H1 (cell line): ENCODE measurements around the gene CCDC192. TPM values are rescaled to one million over a fixed set of nuclear protein-coding genes. Genes with fewer than 3 reads are reported as not detected.

Source experiments
- CTCF ChIA-PET: fragments of 300-600 bp; sonication (Branson Sonifier 250); formaldehyde crosslinking; loops from one replicate; lab custom pipeline; 2021; ENCODE audit not compliant: partially characterized antibody; lab: Charles Lee
- POLR2A ChIA-PET: fragments of 300-600 bp; sonication (Branson Sonifier 250); formaldehyde crosslinking; loops from one replicate; lab custom pipeline; 2021; ENCODE audit warnings: inconsistent platforms; ENCODE audit not compliant: partially characterized antibody; lab: Charles Lee
- DNase-seq, 2 experiments: peaks; one replicate each; pipeline versions ENCODE4 v3.0.0 to v3.0.0-alpha.2; 2010 to 2022; ENCODE audit warnings: low spot score in 2 of 2, low read depth in 1 of 2, mixed read lengths in 1 of 2
- FAIRE-seq: peaks from 2 replicates; lab custom pipeline; 2011; peaks lifted over from hg19 to GRCh38; lab: Jason Lieb, UNC
- H2AFZ ChIP-seq: 2 replicates; pipeline ENCODE4 v1.8.1; 2012; ENCODE audit warnings: low read length, inconsistent platforms
- H2AK5ac ChIP-seq: 2 replicates; pipeline ENCODE4 v1.6.1; 2013; ENCODE audit warnings: low read depth, low read length
- H2BK120ac ChIP-seq: replicated peaks from 2 replicates; pipeline ENCODE3; 2013; ENCODE audit warnings: low read depth, low read length, inconsistent platforms
- H2BK12ac ChIP-seq: 2 replicates; pipeline ENCODE4 v1.6.1; 2013; ENCODE audit warnings: low read depth, low read length
- H2BK15ac ChIP-seq: 2 replicates; pipeline ENCODE4 v1.6.1; 2013; ENCODE audit warnings: low read length
- H2BK20ac ChIP-seq: 2 replicates; pipeline ENCODE4 v1.6.1; 2013; ENCODE audit warnings: low read length
- H2BK5ac ChIP-seq: 2 replicates; pipeline ENCODE4 v1.6.1; 2013; ENCODE audit warnings: low read depth, low read length
- H3K14ac ChIP-seq: 2 replicates; pipeline ENCODE4 v1.6.1; 2013; ENCODE audit warnings: inconsistent platforms; ENCODE audit not compliant: insufficient read length
- H3K18ac ChIP-seq: 2 replicates; pipeline ENCODE4 v1.6.1; 2013; ENCODE audit warnings: low read length; ENCODE audit errors: extremely low read depth
- H3K23ac ChIP-seq: 2 replicates; pipeline ENCODE4 v1.6.1; 2013; ENCODE audit warnings: inconsistent platforms; ENCODE audit not compliant: insufficient read length
- H3K23me2 ChIP-seq: 2 replicates; pipeline ENCODE4 v1.6.1; 2013; ENCODE audit warnings: low read depth, low read length
- H3K27ac ChIP-seq: 2 replicates; pipeline ENCODE4 v1.6.1; 2011; ENCODE audit warnings: low read depth, low read length, inconsistent platforms
- H3K27me3 ChIP-seq, 4 experiments: replicated peaks in 1 of 4; 1 replicate in 1 of 4; 2 replicates in 3 of 4; pipeline versions ENCODE4 v1.6.1 to v1.8.1; 2011 to 2013; ENCODE audit warnings: low read length in 3 of 4, mild to moderate bottlenecking in 3 of 4, inconsistent platforms in 2 of 4, mixed read lengths in 2 of 4, moderate library complexity in 1 of 4; ENCODE audit not compliant: control insufficient read depth in 3 of 4, insufficient read depth in 3 of 4; ENCODE audit errors: extremely low read depth in 1 of 4
- H3K36me3 ChIP-seq, 4 experiments: 2 replicates each; pipeline versions ENCODE4 v1.6.1 to v1.8.1; 2011 to 2013; ENCODE audit warnings: mild to moderate bottlenecking in 4 of 4, low read length in 3 of 4, moderate library complexity in 2 of 4, control low read depth in 1 of 4, inconsistent platforms in 1 of 4; ENCODE audit not compliant: insufficient read depth in 4 of 4, control insufficient read depth in 2 of 4
- H3K4ac ChIP-seq: replicated peaks from 2 replicates; pipeline ENCODE3; 2013; ENCODE audit warnings: low read length, low read depth, mixed read lengths, inconsistent platforms; ENCODE audit not compliant: insufficient read length
- H3K4me1 ChIP-seq, 4 experiments: replicated peaks in 1 of 4; 1 replicate in 1 of 4; 2 replicates in 3 of 4; pipeline versions ENCODE4 v1.6.1 to v1.8.1; 2011 to 2013; ENCODE audit warnings: low read length in 3 of 4, inconsistent platforms in 2 of 4, mixed read lengths in 1 of 4; ENCODE audit not compliant: insufficient read depth in 4 of 4, control insufficient read depth in 3 of 4
- H3K4me2 ChIP-seq, 2 experiments: 2 replicates each; pipeline versions ENCODE4 v1.6.1 to v1.8.1; 2011 to 2013; ENCODE audit warnings: low read depth in 2 of 2, low read length in 2 of 2, control low read depth in 1 of 2, inconsistent platforms in 1 of 2, mild to moderate bottlenecking in 1 of 2; ENCODE audit not compliant: insufficient read depth in 1 of 2
- H3K4me3 ChIP-seq, 4 experiments: fragments of 200-600, 300-600 bp in 1 of 4; sonication (generic), shearing (Covaris generic), sonication (Bioruptor Twin) in 1 of 4; 2 replicates each; pipeline versions ENCODE4 v1.5.1 to v1.8.1; 2011 to 2016; ENCODE audit warnings: low read length in 4 of 4, low read depth in 3 of 4, control low read depth in 2 of 4, inconsistent platforms in 2 of 4, mild to moderate bottlenecking in 2 of 4, mixed read lengths in 1 of 4, moderate library complexity in 1 of 4; ENCODE audit not compliant: insufficient read depth in 2 of 4; ENCODE audit errors: extremely low read depth in 1 of 4
- H3K56ac ChIP-seq: replicated peaks from 2 replicates; pipeline ENCODE3; 2013; ENCODE audit warnings: low read depth, mild to moderate bottlenecking, mixed read lengths, low read length, inconsistent platforms; ENCODE audit not compliant: insufficient read length
- H3K79me1 ChIP-seq: 2 replicates; pipeline ENCODE4 v1.6.1; 2013; ENCODE audit warnings: low read depth, low read length, control low read depth
- H3K79me2 ChIP-seq, 2 experiments: 2 replicates each; pipeline versions ENCODE4 v1.6.1 to v1.8.1; 2012 to 2013; ENCODE audit warnings: low read length in 2 of 2, mild to moderate bottlenecking in 2 of 2, inconsistent platforms in 1 of 2; ENCODE audit not compliant: insufficient read depth in 2 of 2, control insufficient read depth in 1 of 2
- H3K9ac ChIP-seq, 4 experiments: replicated peaks in 1 of 4; 1 replicate in 1 of 4; 2 replicates in 3 of 4; pipeline versions ENCODE4 v1.6.1 to v1.8.1; 2011 to 2013; ENCODE audit warnings: low read depth in 3 of 4, low read length in 3 of 4, control low read depth in 2 of 4, mild to moderate bottlenecking in 2 of 4, moderate library complexity in 2 of 4, inconsistent platforms in 1 of 4; ENCODE audit errors: extremely low read depth in 1 of 4
- H3K9me3 ChIP-seq, 2 experiments: 2 replicates each; pipeline versions ENCODE4 v1.6.1 to v1.8.1; 2012 to 2013; ENCODE audit warnings: mild to moderate bottlenecking in 2 of 2, moderate library complexity in 2 of 2, control low read depth in 1 of 2, inconsistent platforms in 1 of 2, low read depth in 1 of 2, low read length in 1 of 2, mixed read lengths in 1 of 2; ENCODE audit not compliant: insufficient read depth in 2 of 2
- H4K20me1 ChIP-seq, 2 experiments: replicated peaks in 1 of 2; 2 replicates each; pipeline versions ENCODE3 to v1.8.1; 2011 to 2013; ENCODE audit warnings: inconsistent platforms in 2 of 2, low read length in 2 of 2, mild to moderate bottlenecking in 1 of 2; ENCODE audit not compliant: insufficient read depth in 2 of 2, control insufficient read depth in 1 of 2
- H4K5ac ChIP-seq: 2 replicates; pipeline ENCODE4 v1.6.1; 2013; ENCODE audit warnings: low read length, low read depth, mixed read lengths, inconsistent platforms; ENCODE audit not compliant: insufficient read length
- H4K8ac ChIP-seq: 2 replicates; pipeline ENCODE4 v1.8.0; 2013; ENCODE audit warnings: mild to moderate bottlenecking, moderate library complexity, low read length, inconsistent platforms; ENCODE audit not compliant: insufficient read depth; ENCODE audit errors: extremely low read depth
- H4K91ac ChIP-seq: replicated peaks from 2 replicates; pipeline ENCODE3; 2013; ENCODE audit warnings: low read length, mixed read lengths, inconsistent platforms; ENCODE audit not compliant: insufficient read length
- RBBP5 ChIP-seq: IDR thresholded peaks from 2 replicates; pipeline ENCODE4 v1.7.1; 2012; ENCODE audit warnings: low read depth, mild to moderate bottlenecking, inconsistent platforms, low read length, moderate library complexity, borderline replicate concordance
- WGBS, 2 experiments: shearing (Covaris generic) in 1 of 2; methylation state at CpG; one replicate each; pipeline versions ENCODE4 v1.1.6 to v1.1.7; 2013 to 2015; ENCODE audit warnings: low lambda C conversion rate in 2 of 2, mixed read lengths in 2 of 2, inconsistent platforms in 1 of 2, low coverage in 1 of 2, missing lambda C conversion rate in 1 of 2; ENCODE audit not compliant: insufficient replicate concordance in 2 of 2, insufficient coverage in 1 of 2, insufficient read length in 1 of 2; ENCODE audit errors: extremely low coverage in 1 of 2, missing lambda C conversion rate in 1 of 2; 5-methylcytosine and 5-hydroxymethylcytosine counted together
- polyA plus RNA-seq, 7 experiments: library from polyadenylated mRNA; depleted of rRNA in 3 of 7; stranded (reverse) in 5 of 7; unstranded in 2 of 7; fragments of >200 nt in 5 of 7; fragments of 200-250 nt in 2 of 7; gene quantifications; 1 replicate in 5 of 7; 2 replicates in 1 of 7; 4 replicates in 1 of 7; pipeline versions ENCODE4 v1.2.1 to v1.2.3, GENCODE V29; 2011 to 2013; ENCODE audit warnings: missing spikeins in 2 of 7, mixed read lengths in 2 of 7
- total RNA-seq: library from RNA; stranded (reverse); fragmentation: NEBNext Ultra II Directional; extraction: Animal tissue kit (Norgen Biotek cat#: 25700); gene quantifications from 2 replicates; pipeline ENCODE4 v1.2.1, GENCODE V29; 2021

The CCDC192 gene
- total and polyA plus RNA-seq, 2 of the 8 experiments (the other 6 are each of a cell fraction or from before 2014, with no cell fraction given) = 0.61 TPM; not detected in 1

DNA sequence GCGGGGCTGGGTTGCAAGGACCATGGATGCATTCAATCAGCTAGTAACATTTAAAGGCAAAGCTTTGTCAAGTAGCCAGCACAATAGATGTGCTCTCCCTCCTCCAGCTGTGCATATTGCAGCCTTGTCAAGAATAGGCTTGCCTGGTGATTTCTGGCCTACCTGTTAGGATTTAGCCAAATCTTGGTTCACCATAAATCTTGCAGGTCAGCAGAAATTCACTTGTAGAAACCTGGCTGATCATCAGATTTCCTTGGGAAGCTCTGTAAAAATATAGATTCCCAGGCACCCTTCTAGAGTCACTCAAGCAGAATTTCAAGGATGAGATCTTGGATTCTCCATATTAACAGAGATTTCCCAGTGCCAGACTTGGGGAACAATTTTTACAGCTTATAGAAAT, 228.2 kb downstream of the CCDC192 start:
- no peak overlapping the region for H3K18ac ChIP-seq
- CTCF ChIA-PET = interaction anchor here (0.9 kb wide), 2 partner anchors 21 to 64 kb away, joined by 3 read pairs; no protein-coding TSS in a partner anchor
- FAIRE-seq = no peak

More for the DNA sequence above, 228.2 kb downstream of the CCDC192 start:
- no peak overlapping the region for H4K91ac ChIP-seq
- no peak overlapping the region for H4K5ac ChIP-seq
- H2BK12ac ChIP-seq = no peak overlapping the region
- no peak overlapping the region for H3K27ac ChIP-seq
- no peak overlapping the region for H2BK5ac ChIP-seq
- H3K79me2 ChIP-seq = no peaks in the 10 kb centered on the region
- no peak overlapping the region for H2AFZ ChIP-seq
- no peak for DNase-seq
- H2AK5ac ChIP-seq = no peak overlapping the region
- no peaks in the 10 kb centered on the region for H3K79me1 ChIP-seq
- no peak for TF ChIP-seq RBBP5
- no peak overlapping the region for H3K4me3 ChIP-seq
- H3K56ac ChIP-seq = no peak overlapping the region
- no peak overlapping the region for H3K14ac ChIP-seq
- H2BK20ac ChIP-seq = no peak overlapping the region
- H4K8ac ChIP-seq = no peak overlapping the region
- H3K4me2 ChIP-seq = no peak overlapping the region
- WGBS, 2 experiments = 93% methylated on average over 1 of the region's 1 CpG; no CpG with 5 or more reads in 1 of the 2 experiments
- no peak overlapping the region for H3K9ac ChIP-seq
- no peak overlapping the region for H2BK15ac ChIP-seq
- no peaks in the 10 kb centered on the region for H3K36me3 ChIP-seq
- H3K9me3 ChIP-seq = no peaks in the 10 kb centered on the region
- H4K20me1 ChIP-seq = peaks cover 0 to 8% of the 10 kb centered on the region in 2 experiments
- H3K23ac ChIP-seq = no peak overlapping the region
- peaks cover 0 to 3% (median 0%) of the 10 kb centered on the region in 4 experiments; a peak in 1 of 7 replicates for H3K4me1 ChIP-seq
- POLR2A ChIA-PET = no interaction called here
- H3K4ac ChIP-seq = no peak overlapping the region
- no peak overlapping the region for H2BK120ac ChIP-seq
- no peaks in the 10 kb centered on the region for H3K23me2 ChIP-seq
- peaks cover 29 to 51% (median 43%) of the 10 kb centered on the region in 4 experiments for H3K27me3 ChIP-seq
